Stimulated activated effector memory CD8-positive, alpha-beta T cell treated with anti-CD3 and anti-CD28 coated beads, Interleukin-12 subunit alpha, Interleukin-12 subunit beta, amount 100 ng/mL, for 72 hours (primary cell): Measurements from ENCODE around the gene PHKA2.

Source experiments
- ATAC-seq: fragments of 150-1000 bp; cut with Tn5 transposase; 2 replicates; pipeline ENCODE4 v1.10.0; 2021
- DNase-seq, 2 donors: peaks; one replicate each; pipeline ENCODE4 v3.0.0; 2021 to 2022; ENCODE audit warnings: low spot score in 2 of 2
- H3K27ac Mint-ChIP-seq: one replicate; pipeline ENCODE4 v1.8.0; 2022; ENCODE audit warnings: mild to moderate bottlenecking, mixed read lengths
- H3K36me3 Mint-ChIP-seq: one replicate; pipeline ENCODE4 v1.8.0; 2022; ENCODE audit warnings: mild to moderate bottlenecking, mixed read lengths
- H3K4me1 Mint-ChIP-seq: one replicate; pipeline ENCODE4 v1.8.0; 2022; ENCODE audit warnings: mixed read lengths
- H3K4me3 Mint-ChIP-seq: one replicate; pipeline ENCODE4 v1.8.0; 2022; ENCODE audit warnings: mild to moderate bottlenecking, mixed read lengths
- H3K9me3 Mint-ChIP-seq: one replicate; pipeline ENCODE4 v1.8.0; 2022; ENCODE audit warnings: mixed read lengths

Gene PHKA2

GRCh38 chrX:18924507-18925088 lies 59.3 kb downstream of the PHKA2 start:
- H3K4me1 Mint-ChIP-seq: no peaks in the 10 kb centered on the region
- H3K36me3 Mint-ChIP-seq: peaks cover 19% of the 10 kb centered on the region
- H3K9me3 Mint-ChIP-seq: no peaks in the 10 kb centered on the region
- DNase-seq (no peak), ATAC-seq (no peak)
- H3K27ac Mint-ChIP-seq: no peak overlapping the region
- H3K4me3 Mint-ChIP-seq: no peak overlapping the region

GRCh38 chrX:18920566-18920965 lies 63.3 kb downstream of the PHKA2 start:
- no peak overlapping the region for H3K4me3 Mint-ChIP-seq
- H3K9me3 Mint-ChIP-seq: no peaks in the 10 kb centered on the region
- H3K27ac Mint-ChIP-seq: peak overlapping the region; percentile 54
- no peak for DNase-seq
- no peak for ATAC-seq
- no peaks in the 10 kb centered on the region for H3K4me1 Mint-ChIP-seq
- peaks cover 45% of the 10 kb centered on the region for H3K36me3 Mint-ChIP-seq

- Mint-ChIP-seq H3K36me3 (peaks cover 49% of the 10 kb centered on the region), H3K9me3 (no peaks in the 10 kb centered on the region), H3K4me3 (no peak overlapping the region), H3K4me1 (no peaks in the 10 kb centered on the region), H3K27ac (peak overlapping the region; percentile 54)
- DNase-seq: no peak
- ATAC-seq: no peak
Observed at GRCh38 chrX:18920079-18920478, 63.8 kb downstream of the PHKA2 start.

GRCh38 chrX:18917831-18918230 lies 66.1 kb downstream of the PHKA2 start:
- peaks cover 57% of the 10 kb centered on the region for H3K36me3 Mint-ChIP-seq

GRCh38 chrX:18906286-18906685 lies 77.6 kb downstream of the PHKA2 start:
- H3K4me3 Mint-ChIP-seq: no peak overlapping the region
- peaks cover 39% of the 10 kb centered on the region for H3K36me3 Mint-ChIP-seq
- H3K4me1 Mint-ChIP-seq: no peaks in the 10 kb centered on the region
- no peaks in the 10 kb centered on the region for H3K9me3 Mint-ChIP-seq
- no peak overlapping the region for H3K27ac Mint-ChIP-seq
- DNase-seq (no peak), ATAC-seq (no peak)

More at GRCh38 chrX:18917831-18918230, 66.1 kb downstream of the PHKA2 start:
- Mint-ChIP-seq H3K27ac (no peak overlapping the region), H3K4me1 (no peaks in the 10 kb centered on the region), H3K4me3 (no peak overlapping the region), H3K9me3 (no peaks in the 10 kb centered on the region)
- DNase-seq: no peak
- no peak for ATAC-seq

DNA sequence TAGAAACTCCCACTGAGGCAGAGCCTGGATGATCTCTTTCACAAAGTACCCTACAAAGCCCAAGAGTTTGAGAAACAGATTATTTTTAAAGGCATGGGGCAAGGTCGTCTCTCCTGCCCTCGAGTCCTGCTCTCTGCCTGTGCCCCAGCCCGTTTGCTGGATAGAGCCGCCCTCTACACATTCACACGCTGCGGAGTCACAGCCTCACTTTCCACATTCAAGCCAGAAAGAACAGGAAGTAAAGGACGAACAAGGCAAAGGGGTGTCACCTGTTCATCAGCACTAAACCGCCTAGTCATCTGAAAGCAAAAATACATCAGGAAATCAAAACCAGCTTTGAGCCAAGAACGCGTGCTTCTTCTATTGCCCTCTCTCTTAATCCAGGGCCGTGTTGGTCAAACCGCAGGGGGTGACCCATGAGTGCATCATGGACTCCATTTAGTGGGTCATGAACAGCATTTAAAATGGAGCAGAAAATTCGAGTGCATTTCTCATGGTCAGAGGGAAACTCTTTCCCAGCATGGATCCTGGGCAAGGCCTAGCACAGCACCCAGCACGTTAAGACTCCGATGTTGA lies 83.4 kb downstream of the PHKA2 start:
- no peaks in the 10 kb centered on the region for H3K4me1 Mint-ChIP-seq
- no peak for DNase-seq
- no peak overlapping the region for H3K4me3 Mint-ChIP-seq
- H3K27ac Mint-ChIP-seq: no peak overlapping the region
- no peaks in the 10 kb centered on the region for H3K9me3 Mint-ChIP-seq
- ATAC-seq: no peak
- H3K36me3 Mint-ChIP-seq: peaks cover 17% of the 10 kb centered on the region

DNA sequence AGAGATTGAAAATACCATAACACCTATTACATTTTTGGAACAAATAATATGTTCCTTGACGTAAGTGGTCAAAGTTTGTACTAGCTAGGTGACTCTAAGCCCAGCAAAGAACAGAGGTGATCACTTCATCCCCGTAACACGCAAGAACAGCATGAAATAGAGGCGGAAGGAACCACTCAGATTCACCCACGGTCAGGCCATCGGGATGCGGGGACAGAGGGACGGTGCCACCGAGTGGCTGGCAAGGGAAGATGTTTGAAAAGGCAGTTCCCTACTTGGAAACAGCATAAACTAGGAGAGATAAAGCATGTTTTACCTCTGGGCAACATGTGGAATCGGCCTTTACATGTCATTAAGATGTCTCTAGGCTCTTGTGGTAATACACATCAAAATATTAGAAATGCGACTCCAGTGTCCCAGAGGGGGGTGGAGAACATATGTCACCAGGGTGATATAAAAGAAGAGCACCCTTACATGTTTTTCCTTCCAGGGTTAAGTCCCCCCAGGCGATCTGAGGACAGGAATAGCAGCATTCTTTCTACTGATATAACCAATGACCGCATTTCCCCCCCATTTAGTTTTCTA lies 84.0 kb downstream of the PHKA2 start:
- H3K4me3 Mint-ChIP-seq: no peak overlapping the region
- H3K4me1 Mint-ChIP-seq: no peaks in the 10 kb centered on the region
- peaks cover 17% of the 10 kb centered on the region for H3K36me3 Mint-ChIP-seq
- H3K27ac Mint-ChIP-seq: no peak overlapping the region
- no peaks in the 10 kb centered on the region for H3K9me3 Mint-ChIP-seq
- DNase-seq (no peak), ATAC-seq (no peak)

DNA sequence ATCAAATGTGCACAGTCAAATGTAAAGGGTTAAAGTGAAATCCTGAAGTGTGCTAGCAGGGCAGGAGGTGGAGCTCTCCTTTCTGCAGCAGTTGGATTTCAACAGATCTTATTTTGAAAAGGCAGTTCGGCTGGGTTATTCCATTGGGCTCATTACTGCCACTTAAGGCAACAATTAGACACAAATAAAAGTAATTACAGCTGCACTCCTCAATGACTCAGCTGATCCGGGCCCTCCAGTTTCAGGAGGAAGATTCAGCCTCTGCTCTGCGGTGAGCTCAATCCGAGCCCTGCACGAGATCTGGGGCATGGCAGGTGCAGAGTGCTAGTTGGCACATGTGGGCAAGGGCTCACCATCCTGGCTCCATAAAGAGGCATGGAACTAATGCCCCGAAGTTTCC lies 85.4 kb downstream of the PHKA2 start:
- ATAC-seq (no peak), DNase-seq (no peak)
- Mint-ChIP-seq H3K4me3 (no peak overlapping the region), H3K27ac (no peak overlapping the region), H3K9me3 (no peaks in the 10 kb centered on the region), H3K36me3 (peaks cover 17% of the 10 kb centered on the region), H3K4me1 (no peaks in the 10 kb centered on the region)

DNA sequence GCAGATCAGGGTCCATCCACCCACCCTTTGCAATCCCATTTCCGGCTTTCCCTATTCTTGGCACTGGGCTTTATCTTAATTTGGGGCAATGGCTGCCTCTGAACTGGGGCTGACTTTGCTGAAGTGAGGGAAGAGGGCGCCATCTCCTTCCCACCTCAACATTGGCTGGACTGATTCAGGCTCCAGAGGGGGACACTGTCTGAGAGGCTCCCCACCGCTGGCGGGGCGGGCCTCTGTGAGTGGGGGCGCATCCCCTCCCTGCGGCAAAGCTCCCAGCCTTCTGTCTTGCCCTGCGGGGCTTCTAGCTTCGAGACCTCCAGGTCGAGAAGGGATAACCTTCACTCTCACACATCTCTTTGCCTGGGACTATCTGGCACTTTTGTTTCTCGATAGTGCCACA lies 85.8 kb downstream of the PHKA2 start:
- DNase-seq (no peak), ATAC-seq (no peak)
- Mint-ChIP-seq H3K4me3 (no peak overlapping the region), H3K9me3 (no peaks in the 10 kb centered on the region), H3K4me1 (no peaks in the 10 kb centered on the region), H3K27ac (no peak overlapping the region), H3K36me3 (peaks cover 16% of the 10 kb centered on the region)

DNA sequence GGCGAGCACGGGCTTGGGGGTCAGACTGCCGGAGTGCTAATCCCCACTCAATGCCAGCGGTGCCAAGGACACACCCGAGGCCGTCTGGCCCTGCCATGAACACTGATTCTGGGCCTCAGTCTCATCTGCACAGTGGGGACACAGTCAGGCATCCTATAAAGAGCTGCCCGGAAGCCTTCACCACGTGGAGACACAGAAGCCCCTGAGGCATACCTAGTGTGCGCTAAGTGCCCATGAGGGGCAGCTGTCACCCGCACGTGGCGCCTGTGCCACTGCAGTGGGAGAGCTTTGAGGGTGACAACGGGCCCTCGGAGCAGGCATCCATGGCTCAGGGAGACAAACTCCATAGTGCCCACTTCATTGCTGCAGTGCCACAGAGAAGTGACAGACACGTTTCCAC lies 86.3 kb downstream of the PHKA2 start:
- DNase-seq (no peak), ATAC-seq (no peak)
- Mint-ChIP-seq H3K4me1 (no peaks in the 10 kb centered on the region), H3K27ac (no peak overlapping the region), H3K36me3 (peaks cover 11% of the 10 kb centered on the region), H3K4me3 (no peak overlapping the region), H3K9me3 (no peaks in the 10 kb centered on the region)

DNA sequence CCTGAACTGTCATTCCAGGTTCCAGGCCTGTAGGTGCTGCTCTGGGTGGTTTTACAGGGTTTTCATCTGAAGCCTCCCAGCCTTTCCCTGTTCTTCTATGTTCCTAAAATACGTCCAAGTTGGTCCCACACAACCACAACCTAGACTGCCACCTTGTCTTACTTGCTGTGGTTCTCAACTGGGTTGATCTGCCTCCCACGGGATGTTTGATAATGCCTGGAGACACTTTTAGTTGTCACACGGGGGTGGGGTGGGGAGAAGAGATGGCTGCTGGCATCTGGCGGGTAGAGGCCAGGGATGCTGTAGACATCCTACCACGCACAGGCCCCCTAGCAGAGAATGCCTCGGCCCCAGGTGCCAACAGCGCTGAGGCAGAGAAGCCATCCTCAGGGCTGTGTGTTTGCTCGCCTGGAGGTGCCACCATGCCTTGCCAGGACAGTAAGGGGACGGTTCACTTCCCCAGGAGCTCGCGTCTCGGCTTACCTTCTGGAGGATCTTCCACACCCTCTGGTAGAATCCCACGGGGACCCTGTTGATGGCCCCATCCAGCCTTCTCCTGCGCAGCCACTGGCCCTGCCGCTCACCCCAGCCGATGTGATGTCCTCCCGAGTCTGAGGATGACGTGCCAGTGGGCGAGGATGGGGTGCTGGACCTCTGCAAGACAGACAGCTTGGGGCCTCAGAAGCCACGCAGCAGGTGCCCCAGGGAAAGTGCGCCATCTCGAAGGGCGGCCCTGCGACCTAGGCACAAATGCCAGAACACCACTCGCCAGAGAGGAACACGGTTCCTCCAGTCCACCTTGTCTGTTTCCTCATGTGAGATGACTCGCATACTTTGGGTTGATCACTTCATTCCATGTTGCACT lies 87.0 kb downstream of the PHKA2 start:
- ATAC-seq: no peak
- DNase-seq: no peak
- Mint-ChIP-seq H3K4me1 (no peaks in the 10 kb centered on the region), H3K4me3 (no peak overlapping the region), H3K9me3 (no peaks in the 10 kb centered on the region), H3K27ac (no peak overlapping the region), H3K36me3 (peaks cover 10% of the 10 kb centered on the region)

GRCh38 chrX:18895189-18895951 lies 88.5 kb downstream of the PHKA2 start:
- Mint-ChIP-seq H3K36me3 (no peaks in the 10 kb centered on the region), H3K4me3 (no peak overlapping the region), H3K27ac (no peak overlapping the region), H3K9me3 (no peaks in the 10 kb centered on the region), H3K4me1 (no peaks in the 10 kb centered on the region)
- DNase-seq (no peak), ATAC-seq (no peak)

DNA sequence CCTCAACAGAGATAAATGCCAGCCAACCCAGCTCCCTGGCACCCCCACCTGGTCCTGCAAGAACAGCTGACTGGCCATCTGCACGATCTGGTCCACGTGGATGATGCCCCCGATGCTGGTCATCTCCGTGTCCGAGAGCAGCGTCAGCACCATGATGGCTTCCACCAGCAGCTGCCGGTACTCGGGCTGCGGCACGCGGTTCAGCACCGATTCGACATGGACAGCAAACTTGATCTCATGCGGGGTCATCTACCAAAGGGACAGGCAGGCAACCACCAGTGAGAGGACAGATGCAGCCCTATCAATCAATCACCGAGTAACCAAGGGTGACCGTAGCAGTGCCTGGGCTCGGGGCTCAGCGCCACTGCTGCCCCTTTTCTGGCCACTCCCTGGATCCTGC lies 89.8 kb downstream of the PHKA2 start:
- Mint-ChIP-seq H3K4me3 (no peak overlapping the region), H3K27ac (no peak overlapping the region), H3K36me3 (no peaks in the 10 kb centered on the region), H3K9me3 (no peaks in the 10 kb centered on the region), H3K4me1 (no peaks in the 10 kb centered on the region)
- ATAC-seq (no peak), DNase-seq (no peak)

GRCh38 chrX:18893536-18893935 lies 90.4 kb downstream of the PHKA2 start:
- Mint-ChIP-seq H3K36me3 (no peaks in the 10 kb centered on the region), H3K9me3 (no peaks in the 10 kb centered on the region)

GRCh38 chrX:18892899-18893298 lies 91.0 kb downstream of the PHKA2 start:
- Mint-ChIP-seq H3K27ac (no peak overlapping the region), H3K4me3 (no peak overlapping the region), H3K36me3 (no peaks in the 10 kb centered on the region), H3K9me3 (no peaks in the 10 kb centered on the region), H3K4me1 (no peaks in the 10 kb centered on the region)
- no peak for ATAC-seq
- DNase-seq: no peak

More at GRCh38 chrX:18893536-18893935, 90.4 kb downstream of the PHKA2 start:
- no peaks in the 10 kb centered on the region for H3K4me1 Mint-ChIP-seq
- DNase-seq (no peak), ATAC-seq (no peak)
- H3K4me3 Mint-ChIP-seq: no peak overlapping the region
- H3K27ac Mint-ChIP-seq: no peak overlapping the region
